Tibial nerve (tissue), 4 donors: ENCODE results near the gene LRRTM1. TPM values are rescaled to one million over a fixed set of nuclear protein-coding genes. Genes with fewer than 3 reads are reported as not detected.

ENCODE experiments used
- DNase-seq, 2 donors: peaks; one replicate each; pipeline ENCODE4 v3.0.0-alpha.2; 2019; ENCODE audit warnings: low spot score in 2 of 2
- H3K27ac ChIP-seq, 4 donors: fragments of 200-600 bp; sonication (generic) in 3 of 4; one replicate each; pipeline ENCODE4 v1.5.1; 2017 to 2019; ENCODE audit warnings: mild to moderate bottlenecking in 1 of 4
- H3K27me3 ChIP-seq, 2 donors: fragments of 200-600 bp; sonication (generic) in 1 of 2; one replicate each; pipeline versions ENCODE4 v1.5.1 to v1.6.0; 2017 to 2019
- H3K36me3 ChIP-seq, 3 donors: fragments of 200-600 bp; sonication (generic); one replicate each; pipeline ENCODE4 v1.5.1; 2018 to 2019
- H3K4me1 ChIP-seq, 4 donors: fragments of 200-600 bp; sonication (generic) in 3 of 4; one replicate each; pipeline ENCODE4 v1.5.1; 2017 to 2019
- H3K4me3 ChIP-seq, 4 donors: fragments of 200-600 bp; sonication (generic) in 3 of 4; one replicate each; pipeline ENCODE4 v1.5.1; 2017 to 2019; ENCODE audit warnings: mild to moderate bottlenecking in 1 of 4, moderate library complexity in 1 of 4
- H3K9me3 ChIP-seq, 4 donors: fragments of 200-600 bp; sonication (generic) in 3 of 4; one replicate each; pipeline ENCODE4 v1.5.1; 2017 to 2019
- EP300 ChIP-seq, 2 donors: sonication (generic); formaldehyde crosslinking; IDR thresholded peaks; one replicate each; pipeline ENCODE4 v1.6.1; 2017; ENCODE audit warnings: antibody characterized with exemption in 2 of 2, mild to moderate bottlenecking in 1 of 2
- POLR2A ChIP-seq, 2 donors: fragments of 450-650 bp; IDR thresholded peaks; one replicate each; pipeline ENCODE4 v1.6.1; 2017; ENCODE audit warnings: antibody characterized with exemption in 2 of 2, mild to moderate bottlenecking in 2 of 2, moderate library complexity in 2 of 2
- WGBS, 2 donors: methylation state at CpG; one replicate each; pipeline ENCODE4 v1.1.5; 2018; 5-methylcytosine and 5-hydroxymethylcytosine counted together
- total RNA-seq, 4 donors: library from RNA; depleted of rRNA; stranded (reverse); fragments of >200 nt; gene quantifications; one replicate each; pipeline ENCODE4 v1.1.0, GENCODE V29; 2016
- TF ChIP-seq, protein P1 (sequence below), 5 experiments: fragments of 200-600 bp in 3 of 5; fragments of 450-650 bp in 2 of 5; sonication (generic) in 3 of 5; IDR thresholded peaks; one replicate each; pipeline ENCODE4 v1.5.1; 2016 to 2019; ENCODE audit warnings: antibody characterized with exemption in 5 of 5, mild to moderate bottlenecking in 3 of 5, moderate library complexity in 2 of 5

The LRRTM1 gene
- total RNA-seq, 4 donors from 2014 or later, result 0.59 to 2.4 (median 1.8) TPM

DNA sequence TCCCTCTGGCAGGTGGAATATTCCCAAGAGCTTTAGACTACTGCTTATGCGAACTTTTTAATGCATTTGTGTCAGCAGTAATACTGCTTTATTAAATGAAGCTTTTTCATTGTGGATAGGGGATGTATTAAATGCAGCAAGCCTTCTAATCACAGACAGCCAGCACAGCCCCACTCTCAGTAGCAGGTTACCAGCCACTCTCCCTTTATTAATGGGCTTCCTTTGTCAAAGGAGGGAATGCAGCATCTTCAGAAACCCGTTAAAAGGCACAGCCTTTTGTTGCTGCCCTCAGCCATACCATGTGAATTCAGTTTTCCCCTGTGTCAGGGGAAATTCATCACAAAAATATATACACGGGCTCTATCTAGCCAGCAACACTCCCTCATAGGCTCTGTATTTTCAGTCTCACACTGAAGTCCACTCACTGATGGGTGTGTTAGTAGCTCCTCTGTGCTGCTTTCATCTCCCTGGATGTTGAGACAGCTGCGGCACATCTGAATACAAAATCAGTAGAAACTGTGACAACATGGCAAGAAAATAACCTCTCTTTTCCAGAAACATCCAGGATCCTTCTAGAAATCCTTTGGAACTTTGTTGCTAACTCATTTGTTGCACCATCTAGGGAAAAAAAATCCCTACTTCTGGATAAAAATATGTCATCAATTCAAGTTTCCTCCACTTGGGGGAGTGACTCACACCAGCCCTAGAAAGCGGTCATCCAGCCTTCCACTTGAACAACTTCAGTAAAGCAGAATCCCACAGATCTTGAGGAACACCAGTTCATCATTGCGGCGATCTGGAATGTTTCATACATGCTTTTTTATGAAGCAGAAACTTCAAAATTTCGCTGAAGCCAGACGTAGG, 48.4 kb downstream of the LRRTM1 start:
- DNase-seq, result no peak
- Histone ChIP-seq H3K36me3 (no peaks in the 10 kb centered on the region), H3K27ac (no peak overlapping the region), H3K9me3 (no peaks in the 10 kb centered on the region), H3K27me3 (no peaks in the 10 kb centered on the region), H3K4me3 (no peak overlapping the region), H3K4me1 (no peaks in the 10 kb centered on the region)
- WGBS, 2 donors, result 71 to 77% methylated on average over 9 of the region's 9 CpGs
- no peak for TF ChIP-seq POLR2A (IDR thresholded peaks at IDR 0.05)
- TF ChIP-seq, protein P1, sequence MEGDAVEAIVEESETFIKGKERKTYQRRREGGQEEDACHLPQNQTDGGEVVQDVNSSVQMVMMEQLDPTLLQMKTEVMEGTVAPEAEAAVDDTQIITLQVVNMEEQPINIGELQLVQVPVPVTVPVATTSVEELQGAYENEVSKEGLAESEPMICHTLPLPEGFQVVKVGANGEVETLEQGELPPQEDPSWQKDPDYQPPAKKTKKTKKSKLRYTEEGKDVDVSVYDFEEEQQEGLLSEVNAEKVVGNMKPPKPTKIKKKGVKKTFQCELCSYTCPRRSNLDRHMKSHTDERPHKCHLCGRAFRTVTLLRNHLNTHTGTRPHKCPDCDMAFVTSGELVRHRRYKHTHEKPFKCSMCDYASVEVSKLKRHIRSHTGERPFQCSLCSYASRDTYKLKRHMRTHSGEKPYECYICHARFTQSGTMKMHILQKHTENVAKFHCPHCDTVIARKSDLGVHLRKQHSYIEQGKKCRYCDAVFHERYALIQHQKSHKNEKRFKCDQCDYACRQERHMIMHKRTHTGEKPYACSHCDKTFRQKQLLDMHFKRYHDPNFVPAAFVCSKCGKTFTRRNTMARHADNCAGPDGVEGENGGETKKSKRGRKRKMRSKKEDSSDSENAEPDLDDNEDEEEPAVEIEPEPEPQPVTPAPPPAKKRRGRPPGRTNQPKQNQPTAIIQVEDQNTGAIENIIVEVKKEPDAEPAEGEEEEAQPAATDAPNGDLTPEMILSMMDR (IDR thresholded peaks at IDR 0.05), result no peak
- TF ChIP-seq EP300 (IDR thresholded peaks at IDR 0.05), result no peak

DNA sequence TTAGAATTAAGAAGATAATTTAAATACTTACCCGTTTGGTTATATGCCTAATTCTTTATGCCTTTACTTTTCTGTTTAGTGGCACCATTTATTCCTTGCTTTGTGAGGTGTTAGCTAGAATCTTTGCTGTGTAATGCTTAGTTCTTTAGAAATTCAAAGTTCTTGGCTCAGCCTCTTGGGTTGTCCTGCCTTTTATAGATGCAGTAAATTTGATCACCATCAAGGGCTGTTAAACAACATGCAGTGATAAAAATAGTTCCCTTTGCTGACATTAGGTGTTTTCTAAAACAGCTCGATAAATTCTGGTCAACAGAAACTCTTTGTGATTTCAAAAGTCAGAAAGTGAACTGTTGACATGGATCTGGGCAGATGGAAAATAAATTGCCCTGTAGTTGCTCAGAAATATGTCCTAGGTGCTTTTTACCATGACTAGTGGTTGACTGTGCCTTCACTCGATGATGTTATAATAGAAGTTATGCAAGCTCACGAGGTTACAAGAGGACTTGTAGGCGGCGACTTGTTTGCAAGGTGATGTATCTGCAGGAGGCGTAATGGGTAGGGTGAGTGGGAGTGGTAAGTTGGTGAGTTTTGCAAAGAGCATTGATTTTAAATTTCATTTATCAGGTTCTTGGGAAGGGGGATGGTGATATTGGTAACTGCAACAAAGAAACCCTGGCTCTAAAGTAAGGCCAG, 52.1 kb downstream of the LRRTM1 start:
- Histone ChIP-seq H3K36me3 (no peaks in the 10 kb centered on the region), H3K27me3 (no peaks in the 10 kb centered on the region), H3K4me1 (no peaks in the 10 kb centered on the region), H3K27ac (no peak overlapping the region), H3K9me3 (no peaks in the 10 kb centered on the region), H3K4me3 (no peak overlapping the region)
- TF ChIP-seq, protein P1 (IDR thresholded peaks at IDR 0.05), result no peak
- no peak for TF ChIP-seq EP300 (IDR thresholded peaks at IDR 0.05)
- 79 to 87% methylated on average over 7 of the region's 7 CpGs for WGBS, 2 donors
- DNase-seq, result no peak
